Hepatic stellate cell (primary cell): ENCODE measurements around the gene EGFR.

Experiments
- DNase-seq: peaks from one replicate; pipeline ENCODE4 v3.0.0; 2011; ENCODE audit warnings: low spot score

Gene EGFR

GRCh38 chr7:55101359-55101758 lies 82.5 kb downstream of the EGFR start:
- no peak for DNase-seq

GRCh38 chr7:55104123-55104522 lies 85.3 kb downstream of the EGFR start:
- DNase-seq, result no peak

- DNase-seq, result no peak
Measured at GRCh38 chr7:55104712-55105433, 86.1 kb downstream of the EGFR start.

GRCh38 chr7:55105952-55106351 lies 87.1 kb downstream of the EGFR start:
- DNase-seq, result no peak

GRCh38 chr7:55107946-55108345 lies 89.1 kb downstream of the EGFR start:
- DNase-seq, result no peak

- DNase-seq, result no peak
Measured at GRCh38 chr7:55108401-55108800, 89.6 kb downstream of the EGFR start.

- DNase-seq, result no peak
Measured at GRCh38 chr7:55108818-55109217, 90.0 kb downstream of the EGFR start.

- DNase-seq, result no peak
Measured at GRCh38 chr7:55109404-55110167, 90.8 kb downstream of the EGFR start.

GRCh38 chr7:55110282-55110992 lies 91.6 kb downstream of the EGFR start:
- DNase-seq, result no peak

- no peak for DNase-seq
Measured at GRCh38 chr7:55110993-55111361, 92.2 kb downstream of the EGFR start.

GRCh38 chr7:55112056-55112455 lies 93.2 kb downstream of the EGFR start:
- DNase-seq, result no peak

GRCh38 chr7:55113760-55114540 lies 95.1 kb downstream of the EGFR start:
- DNase-seq, result no peak

- no peak for DNase-seq
Measured at GRCh38 chr7:55117286-55117685, 98.5 kb downstream of the EGFR start.

- no peak for DNase-seq
Measured at GRCh38 chr7:55118426-55118825, 99.6 kb downstream of the EGFR start.

GRCh38 chr7:55119571-55119970 lies 100.8 kb downstream of the EGFR start:
- DNase-seq, result no peak

- no peak for DNase-seq
Measured at GRCh38 chr7:55120074-55120473, 101.3 kb downstream of the EGFR start.

- DNase-seq, result peak; percentile 50
Measured at GRCh38 chr7:55120501-55121198, 101.8 kb downstream of the EGFR start.

- DNase-seq, result no peak
Measured at GRCh38 chr7:55121249-55121648, 102.4 kb downstream of the EGFR start.

- DNase-seq, result no peak
Measured at GRCh38 chr7:55122263-55122662, 103.4 kb downstream of the EGFR start.

- peak; percentile 33 for DNase-seq
Measured at GRCh38 chr7:55124989-55125875, 106.4 kb downstream of the EGFR start.

GRCh38 chr7:55127135-55127551 lies 108.3 kb downstream of the EGFR start:
- no peak for DNase-seq
